ENCODE results near the gene ATP2A1. TPM values are rescaled to one million over a fixed set of nuclear protein-coding genes. Genes with fewer than 3 reads are reported as not detected.

The ATP2A1 gene
- total and polyA plus RNA-seq, 4 donors, result 0.34 to 0.92 (median 0.44) TPM

DNA sequence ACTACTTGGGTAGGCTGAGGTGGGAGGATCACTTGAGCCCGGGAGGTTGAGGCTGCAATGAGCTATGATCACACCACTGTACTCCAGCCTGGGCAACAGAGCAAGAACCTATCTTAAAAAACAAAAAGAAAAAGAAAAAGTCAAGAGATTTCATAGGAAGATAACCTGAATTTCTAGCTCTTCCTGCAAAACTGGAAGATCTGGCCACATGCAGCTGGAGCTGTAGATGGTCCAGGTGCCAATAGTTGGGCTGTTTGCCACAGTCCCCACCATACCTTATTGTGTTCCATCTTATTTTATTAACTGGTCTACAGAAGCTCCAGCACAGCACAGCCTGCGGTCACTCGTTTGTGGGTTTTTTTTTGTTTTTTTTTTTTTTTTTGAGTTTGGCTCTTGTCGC is 15.0 kb downstream of the ATP2A1 start:
- 91 to 94% methylated on average over 4 of the region's 4 CpGs for WGBS, 2 donors
- no peaks in the 10 kb centered on the region for H3K4me1 ChIP-seq (ENCODE audit: control insufficient read depth in 5 of 5, insufficient read depth in 5 of 5, low read length in 5 of 5)
- no peak overlapping the region for H3K9ac ChIP-seq (ENCODE audit: insufficient read depth in 1 of 2, low read length in 2 of 2)
- ATAC-seq (ENCODE audit: insufficient read depth, low FRiP score), result no peak
- no peaks in the 10 kb centered on the region for H3K36me3 ChIP-seq (ENCODE audit: control insufficient read depth in 4 of 4, insufficient read depth in 4 of 4, low read length in 4 of 4)
- H3K27ac ChIP-seq (ENCODE audit: low read depth in 1 of 2, low read length in 1 of 2), result no peak overlapping the region
- TF ChIP-seq, protein P1, sequence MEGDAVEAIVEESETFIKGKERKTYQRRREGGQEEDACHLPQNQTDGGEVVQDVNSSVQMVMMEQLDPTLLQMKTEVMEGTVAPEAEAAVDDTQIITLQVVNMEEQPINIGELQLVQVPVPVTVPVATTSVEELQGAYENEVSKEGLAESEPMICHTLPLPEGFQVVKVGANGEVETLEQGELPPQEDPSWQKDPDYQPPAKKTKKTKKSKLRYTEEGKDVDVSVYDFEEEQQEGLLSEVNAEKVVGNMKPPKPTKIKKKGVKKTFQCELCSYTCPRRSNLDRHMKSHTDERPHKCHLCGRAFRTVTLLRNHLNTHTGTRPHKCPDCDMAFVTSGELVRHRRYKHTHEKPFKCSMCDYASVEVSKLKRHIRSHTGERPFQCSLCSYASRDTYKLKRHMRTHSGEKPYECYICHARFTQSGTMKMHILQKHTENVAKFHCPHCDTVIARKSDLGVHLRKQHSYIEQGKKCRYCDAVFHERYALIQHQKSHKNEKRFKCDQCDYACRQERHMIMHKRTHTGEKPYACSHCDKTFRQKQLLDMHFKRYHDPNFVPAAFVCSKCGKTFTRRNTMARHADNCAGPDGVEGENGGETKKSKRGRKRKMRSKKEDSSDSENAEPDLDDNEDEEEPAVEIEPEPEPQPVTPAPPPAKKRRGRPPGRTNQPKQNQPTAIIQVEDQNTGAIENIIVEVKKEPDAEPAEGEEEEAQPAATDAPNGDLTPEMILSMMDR (IDR thresholded peaks at IDR 0.05; ENCODE audit: control extremely low read depth, extremely low read depth), result no peak
- H3K9me3 ChIP-seq (ENCODE audit: control insufficient read depth in 4 of 4, insufficient read depth in 3 of 4, low read length in 3 of 4), result no peaks in the 10 kb centered on the region
- H3K27me3 ChIP-seq (ENCODE audit: control insufficient read depth in 3 of 3, insufficient read depth in 3 of 3, low read length in 2 of 3), result no peaks in the 10 kb centered on the region
- no peak for DNase-seq
- no peak overlapping the region for H3K4me3 ChIP-seq

DNA sequence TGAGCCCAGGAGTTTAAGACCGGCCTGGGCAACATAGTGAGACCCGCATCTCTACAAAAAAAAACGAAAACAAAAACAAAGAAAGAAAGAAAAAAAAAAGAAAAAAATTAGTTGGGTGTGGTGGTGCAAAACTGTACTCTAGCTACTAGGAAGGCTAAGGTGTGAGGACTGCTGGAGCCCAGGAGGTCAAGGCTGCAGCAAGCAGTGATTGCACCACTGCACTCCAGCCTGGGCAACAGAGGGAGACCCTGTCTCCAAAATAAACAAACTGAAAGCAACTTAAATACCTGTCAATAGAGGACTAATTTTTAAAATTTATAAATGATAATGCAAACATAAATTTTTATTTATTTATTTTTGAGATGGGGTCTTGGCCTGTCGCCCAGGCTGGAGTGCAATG is 17.3 kb downstream of the ATP2A1 start:
- DNase-seq, result no peak
- 95 to 96% methylated on average over 4 of the region's 4 CpGs for WGBS, 2 donors
- Histone ChIP-seq H3K9me3 (ENCODE audit: control insufficient read depth in 4 of 4, insufficient read depth in 3 of 4, low read length in 3 of 4) (no peaks in the 10 kb centered on the region), H3K9ac (ENCODE audit: insufficient read depth in 1 of 2, low read length in 2 of 2) (no peak overlapping the region), H3K27me3 (ENCODE audit: control insufficient read depth in 3 of 3, insufficient read depth in 3 of 3, low read length in 2 of 3) (no peaks in the 10 kb centered on the region), H3K4me1 (ENCODE audit: control insufficient read depth in 5 of 5, insufficient read depth in 5 of 5, low read length in 5 of 5) (no peaks in the 10 kb centered on the region), H3K27ac (ENCODE audit: low read depth in 1 of 2, low read length in 1 of 2) (no peak overlapping the region), H3K4me3 (no peak overlapping the region), H3K36me3 (ENCODE audit: control insufficient read depth in 4 of 4, insufficient read depth in 4 of 4, low read length in 4 of 4) (peaks cover 0 to 2% (median 0%) of the 10 kb centered on the region in 4 donors)
- no peak for ATAC-seq (ENCODE audit: insufficient read depth, low FRiP score)
- TF ChIP-seq, protein P1 (IDR thresholded peaks at IDR 0.05; ENCODE audit: control extremely low read depth, extremely low read depth), result no peak

DNA sequence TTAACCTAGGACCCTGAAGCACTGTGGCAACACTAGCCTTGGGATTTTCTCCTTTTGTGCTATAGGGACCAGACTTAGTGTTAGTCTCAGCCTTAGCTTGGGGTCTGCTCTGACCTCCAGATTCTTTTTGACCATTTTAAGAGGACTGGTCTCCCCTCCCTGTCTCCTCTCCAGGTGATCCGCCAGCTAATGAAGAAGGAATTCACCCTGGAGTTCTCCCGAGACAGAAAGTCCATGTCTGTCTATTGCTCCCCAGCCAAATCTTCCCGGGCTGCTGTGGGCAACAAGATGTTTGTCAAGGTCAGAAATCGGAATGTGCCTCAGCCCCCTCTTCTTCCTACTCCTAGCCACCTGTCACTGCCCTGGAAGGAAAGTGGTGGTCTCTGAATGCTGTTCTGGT is 19.5 kb downstream of the ATP2A1 start:
- no peak overlapping the region for H3K27ac ChIP-seq (ENCODE audit: low read depth in 1 of 2, low read length in 1 of 2)
- WGBS, 2 donors, result 89 to 94% methylated on average over 4 of the region's 4 CpGs

More for the DNA sequence above, 19.5 kb downstream of the ATP2A1 start:
- TF ChIP-seq, protein P1 (IDR thresholded peaks at IDR 0.05; ENCODE audit: control extremely low read depth, extremely low read depth), result no peak
- no peak for ATAC-seq (ENCODE audit: insufficient read depth, low FRiP score)
- Histone ChIP-seq H3K27me3 (ENCODE audit: control insufficient read depth in 3 of 3, insufficient read depth in 3 of 3, low read length in 2 of 3) (no peaks in the 10 kb centered on the region), H3K4me1 (ENCODE audit: control insufficient read depth in 5 of 5, insufficient read depth in 5 of 5, low read length in 5 of 5) (no peaks in the 10 kb centered on the region), H3K36me3 (ENCODE audit: control insufficient read depth in 4 of 4, insufficient read depth in 4 of 4, low read length in 4 of 4) (peaks cover 0 to 2% (median 0%) of the 10 kb centered on the region in 4 donors), H3K9ac (ENCODE audit: insufficient read depth in 1 of 2, low read length in 2 of 2) (no peak overlapping the region), H3K4me3 (no peak overlapping the region), H3K9me3 (ENCODE audit: control insufficient read depth in 4 of 4, insufficient read depth in 3 of 4, low read length in 3 of 4) (no peaks in the 10 kb centered on the region)
- no peak for DNase-seq
